ENCODE data around the gene MYO1D.

MYO1D gene

DNA sequence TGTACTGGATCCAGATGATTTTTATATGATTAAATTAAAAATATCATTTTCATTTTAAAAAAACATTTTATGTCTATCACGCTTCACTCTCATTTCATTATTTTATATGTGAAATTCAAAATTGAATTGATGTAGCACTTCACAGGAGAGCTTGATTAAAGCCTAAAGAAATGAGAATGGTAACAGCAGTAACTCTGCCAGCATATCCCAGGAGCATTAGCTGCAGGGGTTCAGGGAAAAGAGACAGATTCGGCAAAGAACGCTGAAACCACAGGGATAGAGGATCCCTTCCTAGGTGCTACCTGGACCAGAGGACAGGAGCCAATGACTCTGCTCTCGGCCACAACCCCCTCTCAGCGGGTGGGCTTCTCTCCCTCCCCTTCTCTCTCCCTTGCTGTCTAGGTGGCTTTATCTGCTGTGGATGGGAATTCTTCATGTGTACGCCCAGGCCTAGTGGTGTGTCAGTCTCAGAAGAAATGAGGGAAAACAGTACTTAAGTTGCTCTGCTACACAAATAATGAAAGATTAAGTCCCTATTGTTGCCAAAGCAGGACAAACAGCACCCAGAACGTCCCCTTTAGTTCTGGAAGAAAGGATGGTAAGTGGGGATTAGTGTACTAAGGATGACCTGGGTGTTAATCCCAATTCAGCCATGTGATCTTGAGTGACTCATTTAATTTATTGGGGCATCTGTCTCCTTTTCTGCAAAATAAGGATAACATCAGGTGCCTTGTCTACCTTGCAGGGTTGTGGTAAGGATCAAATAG lies 266.9 kb downstream of the MYO1D start:
- DNase-seq = no peak

DNA sequence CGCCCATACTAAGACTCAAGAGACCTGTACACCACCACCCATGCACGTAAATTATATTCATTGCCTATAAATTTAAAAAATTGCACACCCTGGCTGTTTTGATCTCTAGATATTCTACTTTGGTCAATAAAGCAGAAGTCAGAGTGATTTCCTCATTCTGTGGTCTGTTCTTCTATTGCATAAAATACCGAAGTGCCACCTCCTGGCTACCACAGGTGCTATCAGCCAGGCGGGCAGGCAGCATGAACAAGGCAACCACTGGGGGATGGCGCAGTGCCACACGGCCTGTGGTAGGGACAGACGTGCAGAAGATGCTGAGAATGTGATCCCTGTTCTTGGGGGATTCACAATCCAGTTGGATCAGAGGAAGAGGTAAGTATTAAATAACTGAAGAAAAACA lies 267.8 kb downstream of the MYO1D start:
- DNase-seq = peak; percentile 41

DNA sequence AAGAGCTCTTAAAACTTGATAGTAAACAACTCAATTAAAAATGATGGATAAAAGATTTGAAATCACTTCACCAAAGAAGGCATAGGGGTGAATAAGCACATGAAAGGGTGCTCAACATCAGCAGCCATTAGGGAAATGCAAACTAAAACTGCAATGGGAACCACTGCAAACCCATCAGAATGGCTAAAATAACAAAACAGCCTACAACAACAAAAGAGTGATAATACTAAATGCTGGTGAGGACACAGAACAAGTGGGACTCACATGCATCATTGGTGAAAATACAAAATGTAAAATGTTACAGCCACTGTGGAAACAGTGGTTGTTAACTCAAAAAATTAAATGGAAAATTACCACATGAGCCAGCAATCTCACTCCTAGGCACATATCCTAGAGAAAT lies 268.7 kb downstream of the MYO1D start:
- no peak for DNase-seq

DNA sequence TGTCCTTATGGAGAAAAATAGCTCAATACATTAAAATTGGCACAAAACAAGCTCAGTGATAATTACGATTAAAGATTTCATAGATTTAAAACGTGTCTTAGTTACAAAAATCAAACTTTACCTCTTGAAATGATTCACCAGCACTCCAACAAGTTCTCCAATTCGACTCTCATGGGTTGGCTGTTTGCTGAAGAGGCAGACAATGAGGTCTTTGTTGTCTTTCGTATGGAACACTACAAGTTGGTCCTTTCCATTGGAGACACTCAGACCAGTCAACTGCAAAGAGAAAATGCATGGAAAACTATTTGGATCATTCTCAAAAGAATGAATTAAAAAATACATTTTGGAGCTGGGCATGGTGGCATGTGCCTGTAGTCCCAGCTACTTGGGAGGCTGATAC lies 272.0 kb downstream of the MYO1D start:
- no peak for DNase-seq

DNA sequence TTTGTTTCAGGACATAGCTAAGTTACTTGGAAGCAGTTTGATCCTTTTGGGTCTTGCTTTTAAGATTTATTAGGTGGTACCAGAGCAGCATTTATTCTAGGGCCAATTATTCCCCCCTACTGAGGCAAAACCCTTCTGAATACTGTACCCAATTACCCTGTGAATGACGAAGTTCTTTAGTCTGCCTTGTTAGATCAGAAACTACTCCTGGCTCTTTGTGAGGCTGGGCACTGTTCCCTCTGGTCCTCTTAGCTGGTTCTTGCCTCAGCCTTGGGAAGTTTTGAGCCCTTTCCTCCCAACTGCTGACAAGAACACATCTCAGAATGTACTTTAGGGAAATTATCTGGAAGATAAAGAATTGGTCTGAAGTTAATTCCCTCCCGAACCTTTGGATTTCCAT lies 274.5 kb downstream of the MYO1D start:
- DNase-seq = no peak

DNA sequence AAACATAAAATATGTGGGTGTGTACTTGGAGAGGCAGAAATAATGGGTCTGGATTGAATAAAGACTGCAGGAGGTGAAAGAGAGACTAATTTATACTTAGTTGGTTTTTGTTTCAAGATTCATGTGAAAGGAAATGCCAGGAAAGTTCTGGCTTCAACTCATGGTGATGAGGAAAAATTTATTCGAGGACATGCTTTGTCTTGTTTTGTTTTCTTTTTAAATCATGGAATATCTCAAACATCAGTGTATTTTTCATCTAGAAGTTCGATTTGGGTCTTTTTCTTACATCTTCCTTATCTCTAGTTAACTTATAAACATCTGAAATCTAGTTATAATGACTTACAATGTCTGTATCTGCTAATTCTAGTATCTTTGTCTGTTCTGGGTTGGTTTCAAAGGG lies 275.1 kb downstream of the MYO1D start:
- no peak for DNase-seq

DNA sequence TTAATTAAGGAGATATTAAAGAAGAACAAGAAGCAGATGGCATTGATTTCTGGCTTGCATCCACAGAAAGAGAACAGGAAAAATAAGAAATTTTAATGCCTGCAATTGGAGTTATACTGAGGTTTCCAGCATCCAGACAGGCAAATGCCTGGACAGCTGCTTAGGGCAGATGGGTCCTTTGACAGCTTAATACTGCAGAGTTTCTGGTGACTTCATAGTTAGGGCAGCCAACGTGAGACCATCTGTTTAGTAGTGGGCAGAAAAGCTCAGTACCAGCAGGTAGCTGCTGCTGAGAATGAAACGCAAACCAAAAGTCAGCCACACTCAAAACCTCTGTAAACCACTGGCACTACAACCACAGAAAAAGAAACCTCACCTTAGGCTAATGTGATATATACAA lies 280.3 kb downstream of the MYO1D start:
- DNase-seq = no peak

DNA sequence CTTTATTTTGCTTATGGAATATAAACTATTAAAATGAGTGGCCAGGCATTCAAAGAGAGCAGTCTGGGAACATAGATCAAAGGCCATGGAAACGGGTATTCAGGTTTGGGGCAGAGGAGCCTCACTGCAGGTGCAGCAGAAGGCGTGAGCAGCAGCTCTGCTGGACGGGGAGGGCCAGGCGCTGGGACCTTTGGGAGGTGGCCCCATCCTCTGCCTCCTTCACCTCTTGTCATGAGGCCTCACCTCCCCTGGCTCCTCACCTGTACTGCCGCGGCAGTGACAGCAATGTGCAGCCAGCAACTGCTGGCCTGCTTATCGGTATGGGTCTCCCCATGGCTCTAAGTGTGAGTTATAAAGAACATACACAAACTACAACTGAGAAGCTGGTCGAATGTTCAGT lies 280.7 kb downstream of the MYO1D start:
- no peak for DNase-seq

DNA sequence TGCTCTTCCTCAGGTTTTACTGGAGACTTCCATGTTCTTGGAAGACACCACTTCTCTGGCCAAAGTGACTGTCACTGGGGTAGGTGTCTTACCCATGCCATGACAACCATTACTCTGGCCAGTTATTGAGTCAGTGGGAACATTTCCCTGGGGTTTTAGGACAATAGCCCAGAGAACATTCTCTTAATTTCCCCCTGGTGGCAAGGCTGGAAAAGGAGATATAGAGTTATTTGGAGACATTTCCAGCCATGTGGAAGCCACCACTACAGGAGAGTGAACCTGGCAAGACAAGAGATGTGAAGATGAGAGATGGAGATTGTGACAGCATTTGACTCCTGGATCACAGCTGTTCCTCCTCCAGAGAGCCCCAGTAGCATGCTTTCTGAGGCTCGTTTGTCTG lies 283.9 kb downstream of the MYO1D start:
- DNase-seq = no peak

DNA sequence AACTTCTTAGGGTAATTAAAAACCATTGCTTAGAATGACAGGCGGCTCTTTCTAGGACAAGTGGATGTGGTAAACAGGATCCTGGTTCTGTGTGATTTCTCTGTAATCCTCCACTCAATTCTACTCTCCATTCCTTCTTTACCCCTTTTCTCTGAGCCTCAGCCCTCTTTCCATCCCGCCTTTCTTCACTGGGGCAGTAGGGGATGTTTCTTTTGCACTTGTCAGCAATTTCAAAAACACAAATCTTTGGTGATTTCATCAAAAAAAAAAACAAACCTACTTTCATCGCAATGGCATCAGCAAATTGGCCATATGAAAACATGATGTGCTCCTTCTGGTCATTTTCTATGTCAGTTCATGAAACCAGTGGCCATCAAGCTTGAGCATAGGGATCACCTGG lies 285.5 kb downstream of the MYO1D start:
- no peak for DNase-seq

DNA sequence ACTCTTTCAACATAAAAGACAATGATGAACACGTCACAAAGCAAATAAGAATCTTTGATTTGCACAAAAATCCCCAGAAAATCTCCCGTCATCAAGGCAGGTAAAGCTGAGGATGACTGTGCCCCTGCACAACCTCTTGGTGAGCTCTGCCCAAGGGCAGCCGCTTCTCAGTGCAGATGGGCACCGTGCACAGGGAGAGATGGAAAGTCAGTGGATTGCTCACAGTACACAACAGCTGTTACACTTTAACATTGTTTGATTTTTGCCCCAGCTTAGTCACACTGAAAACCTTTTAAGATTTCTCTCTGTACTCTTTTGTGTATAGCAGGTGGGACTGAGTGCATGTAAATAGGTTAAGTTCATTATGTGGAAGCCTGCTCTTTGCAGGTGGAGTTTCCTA lies 285.9 kb downstream of the MYO1D start:
- no peak for DNase-seq

DNA sequence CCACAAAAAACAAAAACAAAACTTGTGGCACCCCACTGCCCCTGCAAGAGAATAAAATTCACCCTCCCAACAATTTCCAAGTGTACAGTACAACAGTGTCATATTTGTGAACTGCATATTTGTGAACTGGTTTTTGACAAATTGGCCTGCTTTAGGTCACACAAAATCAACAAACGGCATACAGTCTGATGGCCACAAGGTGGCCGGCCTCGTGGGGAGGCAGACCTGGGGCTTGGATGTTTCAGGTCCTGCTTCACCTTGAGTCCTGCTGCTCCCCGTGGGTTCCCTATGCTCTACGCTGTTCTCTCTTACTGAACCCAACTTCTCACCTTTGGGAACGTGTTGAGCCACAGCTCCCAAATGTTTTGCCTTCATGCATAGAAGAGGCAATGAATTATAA lies 287.9 kb downstream of the MYO1D start:
- no peak for DNase-seq

DNA sequence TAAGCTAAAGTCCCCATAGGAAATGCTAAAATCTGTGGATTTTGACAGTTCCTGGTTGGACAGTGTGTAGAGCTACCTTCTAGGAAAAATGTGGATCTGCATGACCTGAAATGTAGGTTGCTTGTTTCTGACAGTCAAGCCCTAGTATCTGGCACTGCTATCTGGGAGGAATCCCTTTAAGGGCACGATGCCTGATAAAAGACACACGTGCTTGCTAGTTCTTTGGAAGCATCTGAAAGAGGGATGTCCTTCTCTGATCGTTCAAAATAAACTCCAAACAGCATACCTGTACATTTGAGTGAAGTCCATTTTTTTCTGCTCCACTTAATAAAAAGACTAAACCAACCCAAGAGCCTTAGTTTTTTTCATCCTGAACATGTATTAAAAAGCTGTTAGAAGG lies 288.8 kb downstream of the MYO1D start:
- DNase-seq = no peak

DNA sequence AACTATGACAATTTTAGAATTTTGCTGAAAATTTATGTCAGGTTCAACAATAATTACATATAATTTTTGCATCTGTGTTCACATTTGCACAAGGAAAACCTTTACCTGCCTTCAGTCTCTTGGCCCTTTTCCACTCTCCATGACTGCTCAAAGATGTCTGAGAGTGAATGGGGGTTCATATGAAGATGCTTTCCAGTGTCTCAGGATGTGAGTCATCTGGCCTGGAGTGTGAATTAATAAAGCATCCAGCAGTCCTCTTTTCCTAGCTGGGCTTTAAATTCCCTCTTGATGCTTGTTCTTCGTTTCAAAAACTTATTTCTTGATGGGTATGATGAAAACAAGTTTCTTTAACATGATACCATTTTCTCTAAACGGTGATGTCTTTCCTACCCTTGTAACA lies 290.3 kb downstream of the MYO1D start:
- no peak for DNase-seq

DNA sequence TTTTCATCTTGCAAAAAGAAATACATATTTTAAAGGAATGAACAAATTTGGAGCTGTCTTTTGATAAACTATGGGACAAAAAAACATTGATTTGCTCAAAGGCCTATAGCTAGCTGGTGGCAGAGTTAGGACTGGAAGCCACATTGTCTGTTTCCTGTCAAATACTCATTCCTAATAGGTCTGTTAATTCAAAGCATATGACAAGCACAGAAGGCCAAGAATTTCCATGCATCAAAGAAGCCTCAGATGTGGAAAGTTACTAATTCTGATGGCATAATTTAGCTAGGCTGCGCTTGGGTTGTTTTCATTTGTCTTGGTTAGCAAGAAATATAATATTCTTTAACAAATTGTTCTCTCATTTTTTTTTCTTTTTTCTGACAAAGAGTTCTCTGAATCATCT lies 292.1 kb downstream of the MYO1D start:
- DNase-seq = no peak

DNA sequence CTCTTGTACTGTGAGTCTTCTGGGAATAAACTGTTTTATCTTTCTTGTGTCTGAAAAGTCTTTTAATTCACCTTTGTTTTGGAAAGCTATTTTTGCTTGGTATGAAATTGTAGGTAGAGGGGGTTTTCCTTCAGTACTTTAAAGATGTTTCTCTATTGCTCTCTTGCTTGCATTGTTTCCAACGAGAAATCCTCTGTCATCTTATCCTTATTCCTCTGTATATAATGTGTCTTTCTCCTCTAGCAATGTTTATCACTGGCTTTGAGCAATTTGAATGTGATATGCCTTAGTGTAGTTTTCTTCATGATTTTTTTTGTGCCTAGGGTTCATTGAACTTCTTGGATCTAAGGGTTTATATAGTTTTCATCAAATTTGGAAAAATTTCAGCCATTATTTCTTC lies 293.9 kb downstream of the MYO1D start:
- DNase-seq = no peak

DNA sequence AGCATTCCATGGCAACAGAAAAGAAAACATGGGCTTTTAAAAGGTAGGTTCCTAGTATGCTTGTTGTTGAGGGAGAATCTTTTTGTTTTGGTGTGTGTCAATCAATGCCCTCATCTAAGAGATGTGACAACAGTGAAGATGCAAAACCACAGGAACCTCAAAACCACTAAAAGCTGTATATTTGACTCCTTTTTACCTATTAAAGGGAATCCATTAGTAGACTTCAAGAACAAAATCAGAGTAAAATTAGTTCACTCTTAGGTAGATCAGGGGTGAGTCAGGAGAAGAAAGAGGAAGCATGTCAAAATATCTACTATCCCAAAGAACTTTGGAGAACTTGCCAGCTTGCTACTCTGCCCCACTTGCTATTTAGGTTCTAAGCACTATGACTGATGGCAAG lies 301.1 kb downstream of the MYO1D start:
- DNase-seq = no peak

DNA sequence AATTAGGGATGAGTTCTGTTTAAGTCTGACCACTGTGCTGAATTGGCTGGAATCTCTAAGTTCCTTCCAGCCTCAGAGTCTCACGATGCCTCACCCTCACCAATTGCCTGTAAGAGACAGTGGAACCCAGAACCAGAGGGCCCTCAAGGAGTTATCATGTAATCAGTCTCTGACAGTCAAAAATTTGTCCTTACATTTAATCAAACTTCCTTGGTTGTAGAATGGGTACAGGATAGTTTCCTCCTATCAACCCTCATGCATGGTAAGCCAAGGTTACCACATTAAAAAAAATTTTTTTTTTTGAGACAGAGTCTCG lies 306.9 kb downstream of the MYO1D start:
- DNase-seq = no peak

DNA sequence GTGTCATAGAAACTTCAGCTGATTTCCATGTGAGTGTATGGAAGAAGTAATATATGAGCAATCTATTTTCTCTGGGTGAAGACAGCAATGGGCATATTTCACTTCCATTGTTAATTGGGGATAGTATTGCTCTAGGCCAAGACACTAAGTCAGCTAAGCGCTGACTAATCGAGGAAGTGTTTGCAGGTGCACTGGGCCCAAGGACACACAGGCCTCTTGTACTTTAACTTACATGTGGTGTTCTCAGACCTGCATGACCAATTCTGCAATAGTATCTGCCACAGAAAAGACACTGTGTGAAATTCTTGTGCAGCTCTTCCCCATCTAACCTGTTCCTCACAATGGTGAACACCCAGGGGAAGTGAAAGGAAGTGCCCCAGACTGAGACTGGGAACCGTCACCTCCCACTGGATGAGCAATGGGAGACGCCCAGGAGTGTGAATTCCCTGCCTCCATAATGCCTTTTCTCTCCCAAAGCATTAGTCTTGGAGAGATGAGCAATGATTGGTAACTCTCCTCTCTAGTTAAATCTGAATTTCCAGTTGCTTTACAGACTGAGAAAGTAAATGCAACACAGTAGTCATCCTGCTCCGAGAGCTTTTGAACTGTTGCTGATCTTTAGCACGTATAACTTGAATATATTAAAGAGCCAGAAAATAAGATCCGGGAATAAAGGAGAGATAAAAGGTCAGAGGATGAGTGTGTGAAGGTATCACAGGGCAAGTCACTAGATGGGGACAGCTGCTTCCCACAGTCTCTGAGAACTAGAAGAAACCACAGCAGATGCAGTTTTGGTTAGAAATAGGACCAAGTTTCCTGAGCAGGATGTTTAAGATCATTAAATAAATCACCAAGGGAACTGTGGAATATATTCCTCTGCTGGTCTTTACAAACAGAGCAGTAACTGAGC lies 307.5 kb downstream of the MYO1D start:
- no peak for DNase-seq

DNA sequence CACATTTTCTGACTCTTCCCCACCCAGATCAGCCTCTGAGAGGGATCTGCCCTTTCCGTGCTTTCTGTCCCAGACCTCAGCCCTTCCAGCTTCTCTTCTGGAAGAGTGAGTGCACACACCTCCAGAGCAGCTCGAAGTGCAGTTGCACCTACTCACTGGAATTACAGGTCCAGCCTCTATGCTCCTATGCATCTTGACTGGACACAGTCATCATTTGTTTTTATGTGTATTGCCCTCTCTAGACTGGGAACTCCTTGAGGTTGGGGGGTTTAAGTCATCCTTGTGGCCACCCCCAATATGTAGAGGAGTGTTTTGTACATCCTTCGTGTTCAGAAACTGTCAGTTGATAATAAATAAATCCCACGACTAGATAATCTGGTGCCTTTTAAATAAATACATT lies 308.2 kb downstream of the MYO1D start:
- DNase-seq = no peak

DNA sequence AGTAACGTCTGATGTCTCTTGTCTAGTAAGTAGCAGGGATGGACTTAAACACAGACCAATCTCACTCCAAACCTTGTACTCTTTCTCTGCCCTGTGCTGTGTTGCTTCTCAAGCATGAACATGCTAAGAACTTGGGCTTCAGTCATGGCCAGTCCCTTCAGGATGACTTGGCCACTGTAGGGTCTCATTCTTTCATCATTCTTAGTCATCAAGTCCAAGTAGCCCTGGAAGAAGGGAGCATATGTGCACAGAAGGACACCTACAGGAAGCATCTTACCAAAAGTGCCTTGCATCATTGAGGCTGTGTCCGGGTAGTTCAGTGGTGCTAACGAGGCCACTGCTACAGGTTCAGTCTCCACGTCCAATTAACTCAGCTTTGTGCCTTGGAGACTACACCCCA lies 309.4 kb downstream of the MYO1D start:
- DNase-seq = no peak

DNA sequence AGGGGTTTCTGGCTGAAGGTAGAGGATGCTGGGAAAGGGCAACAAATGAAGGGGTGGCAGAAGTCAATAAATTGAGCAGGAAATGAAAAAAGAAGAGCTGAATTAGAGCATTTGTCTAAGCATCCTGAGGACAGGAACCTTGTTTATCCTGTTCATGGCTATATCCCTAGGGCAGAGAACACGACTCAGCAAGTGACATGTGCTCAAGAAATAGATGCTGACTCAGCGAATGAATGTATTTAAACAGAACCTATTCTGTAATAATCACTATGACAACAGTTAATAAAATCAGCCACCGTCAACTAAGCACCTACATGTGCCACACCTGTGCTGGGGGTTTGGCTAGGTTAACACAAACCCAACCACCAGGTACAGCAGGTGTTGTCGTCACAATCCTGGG lies 309.8 kb downstream of the MYO1D start:
- no peak for DNase-seq

DNA sequence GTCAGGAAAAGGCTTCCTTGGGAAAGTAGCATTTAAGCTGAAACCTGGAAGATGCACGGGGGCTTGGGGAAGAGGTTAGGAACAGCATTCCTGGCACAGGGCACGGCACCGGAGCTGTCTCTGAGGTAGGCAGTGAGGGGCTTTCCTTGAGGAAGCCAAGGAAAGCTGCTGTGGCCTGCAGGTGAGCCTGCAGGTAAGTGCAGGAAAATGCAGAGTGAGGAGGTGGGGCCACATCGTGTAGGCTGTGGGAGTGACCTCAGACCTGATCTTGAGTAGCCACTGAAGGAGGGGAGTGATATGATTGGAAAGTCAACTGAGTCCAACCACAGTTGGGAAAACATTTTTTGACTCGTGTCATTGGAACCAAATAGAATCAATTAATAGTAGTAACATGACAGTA lies 310.6 kb downstream of the MYO1D start:
- DNase-seq = no peak

DNA sequence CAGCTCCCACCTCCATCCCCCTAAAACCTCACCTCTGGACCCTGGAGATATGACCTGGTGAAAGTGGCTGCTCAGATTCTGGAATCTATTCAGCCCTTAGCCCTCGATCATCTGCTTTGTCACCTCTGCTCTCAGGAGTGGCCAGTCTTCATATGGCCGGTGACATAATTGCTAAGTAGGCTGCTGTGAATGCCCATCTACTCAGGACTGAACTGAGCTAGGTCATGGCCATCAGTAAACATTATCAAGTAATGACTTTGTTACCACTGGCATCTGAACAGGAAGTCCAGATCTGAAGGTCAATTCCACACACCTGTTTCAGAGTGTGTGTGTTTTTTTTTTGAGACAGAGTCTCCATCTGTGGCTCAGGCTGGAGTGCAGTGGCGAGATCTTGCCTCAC lies 311.5 kb downstream of the MYO1D start:
- DNase-seq = no peak

DNA sequence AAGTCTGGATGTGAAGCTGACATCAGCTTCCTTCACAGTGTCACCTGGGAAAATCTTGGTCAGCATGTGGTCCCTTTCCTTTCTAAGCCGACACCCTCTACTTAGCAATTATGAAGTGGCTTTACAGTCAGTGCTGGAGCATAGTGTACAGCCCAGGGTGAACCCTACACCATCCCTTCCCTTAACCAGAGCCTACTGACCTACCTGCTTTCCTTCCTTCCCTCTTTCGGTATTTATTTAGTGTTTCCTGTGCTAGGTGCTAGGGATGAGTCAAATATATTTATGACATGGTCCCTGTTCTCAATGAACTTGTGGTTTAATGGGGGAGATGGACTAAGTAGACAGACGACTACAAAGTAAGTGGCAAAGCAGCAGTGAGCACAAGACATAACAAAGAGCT lies 312.6 kb downstream of the MYO1D start:
- DNase-seq = no peak
